Measurements from ENCODE around the gene INHA.

- TF ChIP-seq POLR2A (IDR thresholded peaks at IDR 0.05): no peak
- TF ChIP-seq CTCF (IDR thresholded peaks at IDR 0.05): no peak
Observed at GRCh38 chr2:219569635-219570034, 2.5 kb upstream of the INHA start.
